Left hindlimb (tissue), 1 donor: ENCODE results near the gene DRAXIN.

Source experiments
- DNase-seq: peaks from one replicate; pipeline ENCODE4 v3.0.0-alpha.2; 2018

Gene DRAXIN

GRCh38 chr1:11766429-11766776 is 74.9 kb downstream of the DRAXIN start:
- no peak for DNase-seq

GRCh38 chr1:11767922-11768704 is 76.6 kb downstream of the DRAXIN start:
- DNase-seq = no peak

- no peak for DNase-seq
Measured at GRCh38 chr1:11768821-11769220, 77.3 kb downstream of the DRAXIN start.

GRCh38 chr1:11769274-11769673 is 77.8 kb downstream of the DRAXIN start:
- DNase-seq = no peak

- DNase-seq = no peak
Measured at GRCh38 chr1:11770011-11770410, 78.5 kb downstream of the DRAXIN start.

GRCh38 chr1:11771481-11772043 is 80.1 kb downstream of the DRAXIN start:
- no peak for DNase-seq

GRCh38 chr1:11772458-11772857 is 80.9 kb downstream of the DRAXIN start:
- no peak for DNase-seq

GRCh38 chr1:11774753-11775152 is 83.2 kb downstream of the DRAXIN start:
- DNase-seq = no peak
